ENCODE measurements around the gene NRCAM.

Gene NRCAM

DNA sequence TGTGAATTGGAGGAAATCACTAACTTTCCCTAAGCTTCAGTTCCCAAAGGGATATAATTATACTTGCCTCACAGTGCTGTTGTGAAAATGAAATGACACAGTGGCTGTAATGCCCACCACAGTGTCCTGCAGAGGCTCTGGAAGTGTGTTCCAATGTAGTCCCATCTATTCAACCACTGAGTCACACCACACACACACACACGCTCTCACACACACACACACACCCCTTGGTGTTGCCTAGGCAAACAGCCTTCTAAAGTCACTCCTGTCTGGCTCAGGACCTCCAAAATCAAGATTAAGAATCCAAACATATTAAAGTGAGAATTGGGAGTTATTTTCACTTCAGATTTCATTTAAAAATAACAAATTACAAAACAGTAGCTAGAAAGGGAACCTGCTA is 73.3 kb downstream of the NRCAM start:
- TF ChIP-seq ZNF580 (tag by site-specific recombination; IDR thresholded peaks at IDR 0.05), result no peak
- TF ChIP-seq, protein P1, sequence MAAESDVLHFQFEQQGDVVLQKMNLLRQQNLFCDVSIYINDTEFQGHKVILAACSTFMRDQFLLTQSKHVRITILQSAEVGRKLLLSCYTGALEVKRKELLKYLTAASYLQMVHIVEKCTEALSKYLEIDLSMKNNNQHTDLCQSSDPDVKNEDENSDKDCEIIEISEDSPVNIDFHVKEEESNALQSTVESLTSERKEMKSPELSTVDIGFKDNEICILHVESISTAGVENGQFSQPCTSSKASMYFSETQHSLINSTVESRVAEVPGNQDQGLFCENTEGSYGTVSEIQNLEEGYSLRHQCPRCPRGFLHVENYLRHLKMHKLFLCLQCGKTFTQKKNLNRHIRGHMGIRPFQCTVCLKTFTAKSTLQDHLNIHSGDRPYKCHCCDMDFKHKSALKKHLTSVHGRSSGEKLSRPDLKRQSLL (tag by site-specific recombination; IDR thresholded peaks at IDR 0.05), result no peak
- TF ChIP-seq, protein P2, sequence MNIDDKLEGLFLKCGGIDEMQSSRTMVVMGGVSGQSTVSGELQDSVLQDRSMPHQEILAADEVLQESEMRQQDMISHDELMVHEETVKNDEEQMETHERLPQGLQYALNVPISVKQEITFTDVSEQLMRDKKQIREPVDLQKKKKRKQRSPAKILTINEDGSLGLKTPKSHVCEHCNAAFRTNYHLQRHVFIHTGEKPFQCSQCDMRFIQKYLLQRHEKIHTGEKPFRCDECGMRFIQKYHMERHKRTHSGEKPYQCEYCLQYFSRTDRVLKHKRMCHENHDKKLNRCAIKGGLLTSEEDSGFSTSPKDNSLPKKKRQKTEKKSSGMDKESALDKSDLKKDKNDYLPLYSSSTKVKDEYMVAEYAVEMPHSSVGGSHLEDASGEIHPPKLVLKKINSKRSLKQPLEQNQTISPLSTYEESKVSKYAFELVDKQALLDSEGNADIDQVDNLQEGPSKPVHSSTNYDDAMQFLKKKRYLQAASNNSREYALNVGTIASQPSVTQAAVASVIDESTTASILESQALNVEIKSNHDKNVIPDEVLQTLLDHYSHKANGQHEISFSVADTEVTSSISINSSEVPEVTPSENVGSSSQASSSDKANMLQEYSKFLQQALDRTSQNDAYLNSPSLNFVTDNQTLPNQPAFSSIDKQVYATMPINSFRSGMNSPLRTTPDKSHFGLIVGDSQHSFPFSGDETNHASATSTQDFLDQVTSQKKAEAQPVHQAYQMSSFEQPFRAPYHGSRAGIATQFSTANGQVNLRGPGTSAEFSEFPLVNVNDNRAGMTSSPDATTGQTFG (tag by site-specific recombination; IDR thresholded peaks at IDR 0.05; ENCODE audit: borderline replicate concordance), result no peak
- TF ChIP-seq ZNF585B (tag by site-specific recombination; IDR thresholded peaks at IDR 0.05), result no peak
- no peak for TF ChIP-seq CTCF (tag by site-specific recombination; IDR thresholded peaks at IDR 0.05)
- TF ChIP-seq ZNF830 (tag by site-specific recombination; IDR thresholded peaks at IDR 0.05; ENCODE audit: low read depth), result no peak
- ChIA-PET CTCF (interaction anchor here (1.0 to 1.3 kb wide), 2 partner anchors 54 to 88 kb away, joined by 3 to 5 read pairs; no protein-coding TSS in a partner anchor), POLR2A (no interaction called here)
- no peaks in the 10 kb centered on the region for H3K9me3 ChIP-seq (ENCODE audit: control insufficient read depth, insufficient read depth, low read depth, low read length)
- peaks cover 14% of the 10 kb centered on the region for H3K4me1 ChIP-seq (ENCODE audit: control insufficient read depth, insufficient read depth, low read length)
- no peaks in the 10 kb centered on the region for H3K36me3 ChIP-seq (ENCODE audit: control insufficient read depth in 2 of 2, insufficient read depth in 1 of 2, low read length in 2 of 2)
- H3K27ac ChIP-seq (ENCODE audit: extremely low read depth, low read depth, low read length), result no peak overlapping the region
- H3K4me3 ChIP-seq (ENCODE audit: low read depth, low read length), result no peak overlapping the region

GRCh38 chr7:108380517-108380916 is 75.7 kb downstream of the NRCAM start:
- Histone ChIP-seq H3K36me3 (ENCODE audit: control insufficient read depth in 2 of 2, insufficient read depth in 1 of 2, low read length in 2 of 2) (no peaks in the 10 kb centered on the region), H3K4me3 (ENCODE audit: low read depth, low read length) (no peak overlapping the region), H3K4me1 (ENCODE audit: control insufficient read depth, insufficient read depth, low read length) (peaks cover 14% of the 10 kb centered on the region), H3K27ac (ENCODE audit: extremely low read depth, low read depth, low read length) (no peak overlapping the region), H3K9me3 (ENCODE audit: control insufficient read depth, insufficient read depth, low read depth, low read length) (no peaks in the 10 kb centered on the region)
- CTCF ChIA-PET, result interaction anchor here (0.6 kb wide), 1 partner anchor 73 kb away, joined by 3 read pairs; no protein-coding TSS in a partner anchor
- POLR2A ChIA-PET, result no interaction called here
- TF ChIP-seq, protein P3, sequence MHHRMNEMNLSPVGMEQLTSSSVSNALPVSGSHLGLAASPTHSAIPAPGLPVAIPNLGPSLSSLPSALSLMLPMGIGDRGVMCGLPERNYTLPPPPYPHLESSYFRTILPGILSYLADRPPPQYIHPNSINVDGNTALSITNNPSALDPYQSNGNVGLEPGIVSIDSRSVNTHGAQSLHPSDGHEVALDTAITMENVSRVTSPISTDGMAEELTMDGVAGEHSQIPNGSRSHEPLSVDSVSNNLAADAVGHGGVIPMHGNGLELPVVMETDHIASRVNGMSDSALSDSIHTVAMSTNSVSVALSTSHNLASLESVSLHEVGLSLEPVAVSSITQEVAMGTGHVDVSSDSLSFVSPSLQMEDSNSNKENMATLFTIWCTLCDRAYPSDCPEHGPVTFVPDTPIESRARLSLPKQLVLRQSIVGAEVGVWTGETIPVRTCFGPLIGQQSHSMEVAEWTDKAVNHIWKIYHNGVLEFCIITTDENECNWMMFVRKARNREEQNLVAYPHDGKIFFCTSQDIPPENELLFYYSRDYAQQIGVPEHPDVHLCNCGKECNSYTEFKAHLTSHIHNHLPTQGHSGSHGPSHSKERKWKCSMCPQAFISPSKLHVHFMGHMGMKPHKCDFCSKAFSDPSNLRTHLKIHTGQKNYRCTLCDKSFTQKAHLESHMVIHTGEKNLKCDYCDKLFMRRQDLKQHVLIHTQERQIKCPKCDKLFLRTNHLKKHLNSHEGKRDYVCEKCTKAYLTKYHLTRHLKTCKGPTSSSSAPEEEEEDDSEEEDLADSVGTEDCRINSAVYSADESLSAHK (tag by site-specific recombination; IDR thresholded peaks at IDR 0.05), result no peak
- TF ChIP-seq ZNF704 (tag by site-specific recombination; IDR thresholded peaks at IDR 0.05) (no peak), ZNF510 (tag by site-specific recombination; IDR thresholded peaks at IDR 0.05; ENCODE audit: insufficient replicate concordance) (no peak), GLIS2 (tag by site-specific recombination; IDR thresholded peaks at IDR 0.05) (no peak), SP3 (tag by site-specific recombination; IDR thresholded peaks at IDR 0.05) (no peak), ZNF548 (tag by site-specific recombination; IDR thresholded peaks at IDR 0.05) (no peak), ZNF473 (tag by site-specific recombination; IDR thresholded peaks at IDR 0.05) (no peak), RBAK (tag by site-specific recombination; IDR thresholded peaks at IDR 0.05) (no peak)
